Progenitor cell of endocrine pancreas (in vitro differentiated cells): ENCODE data around the gene TMCC2. TPM values are rescaled to one million over a fixed set of nuclear protein-coding genes. Genes with fewer than 3 reads are reported as not detected.
A peak's percentile ranks its signal among the peaks of the same experiment; 100 is the strongest.

Source experiments
- DNase-seq: peaks from one replicate; pipeline ENCODE4 v3.0.0; 2021; ENCODE audit warnings: low spot score; ENCODE audit not compliant: unreplicated experiment
- H3K27ac Mint-ChIP-seq: 2 replicates; pipeline ENCODE4 v1.8.0; 2021; ENCODE audit warnings: mild to moderate bottlenecking, moderate library complexity, mixed read lengths
- H3K27me3 Mint-ChIP-seq: 2 replicates; pipeline ENCODE4 v1.8.0; 2021; ENCODE audit warnings: mixed read lengths
- H3K36me3 Mint-ChIP-seq: 2 replicates; pipeline ENCODE4 v1.8.0; 2022; ENCODE audit warnings: mixed read lengths; ENCODE audit not compliant: insufficient read depth
- H3K4me1 Mint-ChIP-seq: 2 replicates; pipeline ENCODE4 v1.8.0; 2021; ENCODE audit warnings: low read depth, mixed read lengths
- H3K4me3 Mint-ChIP-seq: 2 replicates; pipeline ENCODE4 v1.8.0; 2021; ENCODE audit warnings: low read depth, mild to moderate bottlenecking, moderate library complexity, mixed read lengths
- H3K9me3 Mint-ChIP-seq: 2 replicates; pipeline ENCODE4 v1.8.0; 2021; ENCODE audit warnings: low read depth, mixed read lengths
- total RNA-seq: library from RNA; stranded (reverse); gene quantifications from 2 replicates; pipeline ENCODE4 v1.2.1, GENCODE V29; 2021
- TF ChIP-seq, protein P1 (sequence below): fragments of 200-600 bp; sonication (generic); IDR thresholded peaks from one replicate; pipeline ENCODE4 v1.5.0; 2021; ENCODE audit warnings: antibody characterized with exemption, mild to moderate bottlenecking; ENCODE audit not compliant: unreplicated experiment

The TMCC2 gene
- total RNA-seq, 1 donor from 2014 or later = 4.6 TPM

DNA sequence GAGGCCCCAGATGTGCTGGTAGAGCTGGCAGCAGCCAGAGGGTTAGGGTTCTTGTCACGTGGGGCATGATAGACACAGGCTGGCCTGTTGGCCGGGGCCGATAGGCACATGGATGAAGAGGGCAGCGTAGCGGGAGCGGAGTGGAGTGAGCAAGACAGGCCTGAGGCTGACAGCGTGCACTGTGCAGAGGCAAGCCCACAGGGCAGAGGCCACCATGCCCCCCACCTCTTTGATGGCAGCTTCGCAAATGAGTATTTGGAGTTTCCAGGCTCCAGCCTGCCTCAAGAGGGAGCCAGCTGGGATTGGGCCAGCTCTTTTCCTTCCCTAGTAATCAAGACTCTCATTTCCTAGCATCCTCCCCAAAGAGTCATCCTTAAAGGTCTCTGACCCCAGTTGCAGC, 43.5 kb downstream of the TMCC2 start:
- Mint-ChIP-seq H3K27me3 (no peaks in the 10 kb centered on the region), H3K27ac (no peak overlapping the region), H3K4me3 (no peak overlapping the region), H3K4me1 (peaks cover 5% of the 10 kb centered on the region), H3K36me3 (peaks cover 2% of the 10 kb centered on the region), H3K9me3 (no peaks in the 10 kb centered on the region)
- DNase-seq = no peak
- TF ChIP-seq, protein P1, sequence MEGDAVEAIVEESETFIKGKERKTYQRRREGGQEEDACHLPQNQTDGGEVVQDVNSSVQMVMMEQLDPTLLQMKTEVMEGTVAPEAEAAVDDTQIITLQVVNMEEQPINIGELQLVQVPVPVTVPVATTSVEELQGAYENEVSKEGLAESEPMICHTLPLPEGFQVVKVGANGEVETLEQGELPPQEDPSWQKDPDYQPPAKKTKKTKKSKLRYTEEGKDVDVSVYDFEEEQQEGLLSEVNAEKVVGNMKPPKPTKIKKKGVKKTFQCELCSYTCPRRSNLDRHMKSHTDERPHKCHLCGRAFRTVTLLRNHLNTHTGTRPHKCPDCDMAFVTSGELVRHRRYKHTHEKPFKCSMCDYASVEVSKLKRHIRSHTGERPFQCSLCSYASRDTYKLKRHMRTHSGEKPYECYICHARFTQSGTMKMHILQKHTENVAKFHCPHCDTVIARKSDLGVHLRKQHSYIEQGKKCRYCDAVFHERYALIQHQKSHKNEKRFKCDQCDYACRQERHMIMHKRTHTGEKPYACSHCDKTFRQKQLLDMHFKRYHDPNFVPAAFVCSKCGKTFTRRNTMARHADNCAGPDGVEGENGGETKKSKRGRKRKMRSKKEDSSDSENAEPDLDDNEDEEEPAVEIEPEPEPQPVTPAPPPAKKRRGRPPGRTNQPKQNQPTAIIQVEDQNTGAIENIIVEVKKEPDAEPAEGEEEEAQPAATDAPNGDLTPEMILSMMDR = no peak

DNA sequence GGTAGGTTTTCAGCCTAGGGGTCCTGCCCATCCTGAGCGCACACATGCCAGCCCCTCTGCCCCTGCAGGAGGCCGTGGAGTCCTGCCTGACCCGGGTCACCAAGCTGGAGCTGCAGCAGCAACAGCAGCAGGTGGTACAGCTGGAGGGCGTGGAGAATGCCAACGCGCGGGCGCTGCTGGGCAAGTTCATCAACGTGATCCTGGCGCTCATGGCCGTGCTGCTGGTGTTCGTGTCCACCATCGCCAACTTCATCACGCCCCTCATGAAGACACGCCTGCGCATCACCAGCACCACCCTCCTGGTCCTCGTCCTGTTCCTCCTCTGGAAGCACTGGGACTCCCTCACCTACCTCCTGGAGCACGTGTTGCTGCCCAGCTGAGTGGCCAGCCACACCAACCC, 44.0 kb downstream of the TMCC2 start:
- Mint-ChIP-seq H3K4me3 (no peak overlapping the region), H3K36me3 (peaks cover 2% of the 10 kb centered on the region), H3K27me3 (no peaks in the 10 kb centered on the region)

DNA sequence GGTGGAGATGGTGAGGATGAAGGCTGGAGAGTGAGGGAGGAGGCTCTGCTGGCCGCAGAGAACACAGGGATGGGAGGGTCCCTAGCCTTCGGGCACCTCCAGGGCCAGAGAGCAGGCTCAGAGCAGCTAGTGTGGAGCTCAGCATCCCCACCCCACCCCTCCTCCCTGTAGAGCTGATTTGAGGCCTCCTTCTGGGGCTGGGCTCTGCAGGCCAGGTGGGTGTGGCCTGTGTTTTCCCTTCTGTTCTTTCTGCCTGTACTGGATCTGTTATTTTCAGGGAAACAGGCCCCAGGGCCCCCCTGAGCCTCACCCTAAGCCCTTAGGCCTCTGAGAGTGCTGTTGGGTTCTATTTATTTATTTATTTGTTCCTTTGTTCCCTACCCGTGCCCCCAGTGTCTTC, 44.8 kb downstream of the TMCC2 start:
- H3K9me3 Mint-ChIP-seq = no peaks in the 10 kb centered on the region
- H3K27me3 Mint-ChIP-seq = no peaks in the 10 kb centered on the region
- peaks cover 5% of the 10 kb centered on the region for H3K4me1 Mint-ChIP-seq
- peaks cover 2% of the 10 kb centered on the region for H3K36me3 Mint-ChIP-seq
- no peak for DNase-seq
- TF ChIP-seq, protein P1 = no peak
- H3K4me3 Mint-ChIP-seq = no peak overlapping the region
- H3K27ac Mint-ChIP-seq = no peak overlapping the region

More for the DNA sequence above, 44.0 kb downstream of the TMCC2 start:
- DNase-seq = no peak
- H3K9me3 Mint-ChIP-seq = no peaks in the 10 kb centered on the region
- no peak overlapping the region for H3K27ac Mint-ChIP-seq
- TF ChIP-seq, protein P1 = no peak
- H3K4me1 Mint-ChIP-seq = peaks cover 5% of the 10 kb centered on the region

DNA sequence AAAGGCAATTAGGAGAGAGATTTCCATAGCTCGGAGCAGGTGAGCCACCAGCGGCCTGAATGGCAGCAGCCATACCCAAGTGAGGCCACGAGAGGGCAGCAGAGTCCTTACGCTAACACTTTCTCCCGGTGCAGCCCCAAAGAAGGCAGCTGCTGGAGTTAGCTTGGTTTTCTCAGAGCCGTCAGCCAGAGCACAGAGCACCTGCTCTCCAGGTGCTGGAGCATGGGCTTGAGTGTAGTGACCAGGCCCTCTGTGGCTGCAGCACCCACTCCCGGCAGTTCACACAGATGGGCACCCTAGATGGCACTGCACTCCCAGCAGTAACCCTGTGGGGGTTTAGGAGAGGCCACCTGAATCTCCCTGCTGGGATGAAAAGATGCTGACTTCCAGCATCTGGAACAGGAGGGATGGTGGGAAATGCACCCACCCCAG, 45.8 kb downstream of the TMCC2 start:
- TF ChIP-seq, protein P1 = peak; percentile 94
- Mint-ChIP-seq H3K27me3 (peaks cover 4% of the 10 kb centered on the region), H3K36me3 (peaks cover 2% of the 10 kb centered on the region), H3K4me1 (peaks cover 5% of the 10 kb centered on the region), H3K9me3 (no peaks in the 10 kb centered on the region), H3K27ac (no peak overlapping the region), H3K4me3 (no peak overlapping the region)
- peak; percentile 77 for DNase-seq

DNA sequence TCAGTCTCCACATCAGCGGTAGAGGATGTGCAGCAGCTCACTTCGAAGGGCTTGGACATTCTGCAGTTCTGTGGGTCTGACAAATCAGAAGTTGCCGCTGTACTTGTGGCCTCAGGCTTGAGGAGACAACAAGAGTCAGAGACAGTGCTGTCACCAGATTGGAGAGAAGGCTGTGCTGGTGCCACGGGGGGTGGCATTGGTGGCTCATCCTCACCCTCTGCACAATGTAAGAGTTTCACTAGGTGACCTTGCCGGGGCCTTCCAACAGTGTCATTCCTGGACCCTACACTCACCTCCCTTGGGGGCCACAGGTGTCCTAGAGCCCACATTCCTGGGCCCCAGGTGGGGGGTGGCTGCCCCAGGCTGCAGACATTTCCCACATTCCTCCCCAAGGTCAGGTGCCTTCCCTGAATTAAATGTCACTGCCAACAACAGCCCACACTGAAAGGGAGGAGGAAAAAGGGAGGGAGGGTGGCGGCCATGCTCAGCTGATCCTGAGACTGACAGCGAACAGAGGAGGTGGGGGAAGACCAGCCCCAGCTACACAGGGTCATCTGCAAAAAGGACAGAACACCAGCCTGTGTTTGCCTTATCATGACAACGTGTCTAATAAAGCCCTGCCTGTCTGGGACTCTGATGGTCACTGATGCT, 46.4 kb downstream of the TMCC2 start:
- Mint-ChIP-seq H3K4me3 (no peak overlapping the region), H3K4me1 (peaks cover 5% of the 10 kb centered on the region), H3K27me3 (peaks cover 5% of the 10 kb centered on the region), H3K27ac (peak overlapping the region; percentile 37), H3K36me3 (peaks cover 2% of the 10 kb centered on the region), H3K9me3 (no peaks in the 10 kb centered on the region)
- DNase-seq = no peak
- TF ChIP-seq, protein P1 = no peak
